Esophagus muscularis mucosa (tissue), 4 donors: ENCODE results near the gene SLC28A1. TPM values are rescaled to one million over a fixed set of nuclear protein-coding genes. Genes with fewer than 3 reads are reported as not detected.

Source experiments
- DNase-seq: peaks from one replicate; pipeline ENCODE4 v3.0.0-alpha.2; 2017; ENCODE audit errors: extremely low spot score
- H3K27ac ChIP-seq, 4 donors: fragments of 200-600 bp; sonication (generic); replicated peaks in 1 of 4; 1 replicate in 3 of 4; 2 replicates in 1 of 4; pipeline ENCODE4 v1.5.1; 2016 to 2019; ENCODE audit warnings: mild to moderate bottlenecking in 1 of 4
- H3K27me3 ChIP-seq, 4 donors: fragments of 200-600 bp; sonication (generic); one replicate each; pipeline versions ENCODE4 v1.5.1 to v1.6.0; 2016 to 2019
- H3K36me3 ChIP-seq, 4 donors: fragments of 200-600 bp; sonication (generic); one replicate each; pipeline ENCODE4 v1.5.1; 2016 to 2019
- H3K4me1 ChIP-seq, 4 donors: fragments of 200-600 bp; sonication (generic); one replicate each; pipeline ENCODE4 v1.5.1; 2016 to 2019
- H3K4me3 ChIP-seq, 4 donors: fragments of 200-600 bp; sonication (generic); 1 replicate in 2 of 4; 2 replicates in 2 of 4; pipeline ENCODE4 v1.5.1; 2016 to 2019; ENCODE audit warnings: mild to moderate bottlenecking in 4 of 4, moderate library complexity in 1 of 4
- H3K9me3 ChIP-seq, 4 donors: fragments of 200-600 bp; sonication (generic); 1 replicate in 3 of 4; 2 replicates in 1 of 4; pipeline ENCODE4 v1.5.1; 2016 to 2019
- EP300 ChIP-seq: sonication (generic); formaldehyde crosslinking; IDR thresholded peaks from one replicate; pipeline ENCODE4 v1.6.1; 2017; ENCODE audit warnings: antibody characterized with exemption
- POLR2A ChIP-seq: fragments of 450-650 bp; IDR thresholded peaks from one replicate; pipeline ENCODE4 v1.6.1; 2017; ENCODE audit warnings: antibody characterized with exemption, moderate library complexity, mild to moderate bottlenecking, low read depth
- POLR2AphosphoS5 ChIP-seq, 2 donors: sonication (generic); formaldehyde crosslinking; IDR thresholded peaks; one replicate each; pipeline ENCODE4 v1.6.1; 2017; ENCODE audit warnings: antibody characterized with exemption in 2 of 2
- WGBS: methylation state at CpG from one replicate; pipeline ENCODE4 v1.1.5; 2018; 5-methylcytosine and 5-hydroxymethylcytosine counted together
- intact Hi-C: fragments of 100-400 bp; cut with DNase I; formaldehyde crosslinking; loops from one replicate; pipeline ENCODE4 v1.15.1; 2023
- total RNA-seq, 4 donors: library from RNA; depleted of rRNA; stranded (reverse); fragments of >200 nt; gene quantifications; one replicate each; pipeline versions ENCODE4 v1.1.0 to v1.2.1, GENCODE V29; 2016
- TF ChIP-seq, protein P1 (sequence below), 3 experiments: fragments of 200-600 bp in 2 of 3; fragments of 450-650 bp in 1 of 3; sonication (generic) in 2 of 3; IDR thresholded peaks; one replicate each; pipeline ENCODE4 v1.5.1; 2017 to 2019; ENCODE audit warnings: antibody characterized with exemption in 3 of 3, mild to moderate bottlenecking in 2 of 3, moderate library complexity in 1 of 3

SLC28A1 gene
- total RNA-seq, 4 donors from 2014 or later, result 0.23 TPM; not detected in 3

DNA sequence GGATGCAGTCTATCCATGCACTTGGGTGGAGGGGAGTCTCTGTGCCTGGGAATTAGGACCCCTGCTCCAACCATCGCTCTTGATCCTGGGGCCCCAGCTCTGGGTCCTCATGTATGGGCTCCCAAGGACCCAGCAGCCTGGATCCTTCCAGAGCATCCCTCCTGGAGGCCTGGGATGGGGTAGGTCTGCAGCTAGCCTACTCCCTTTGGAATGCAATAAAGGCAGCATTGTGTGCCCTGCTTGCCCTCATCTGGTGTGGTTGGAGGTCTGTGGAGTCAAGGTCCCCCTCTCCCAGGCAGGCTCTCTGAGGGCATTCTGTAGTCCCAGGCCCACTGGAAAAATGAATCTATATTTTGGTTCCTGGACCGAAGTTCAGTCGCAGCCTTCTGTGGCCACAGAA lies 15.0 kb upstream of the SLC28A1 start:
- H3K27ac ChIP-seq, result no peak overlapping the region
- H3K36me3 ChIP-seq, result peaks cover 12 to 48% (median 30%) of the 10 kb centered on the region in 4 donors
- intact Hi-C loops, result no loop called here
- no peaks in the 10 kb centered on the region for H3K9me3 ChIP-seq
- H3K4me3 ChIP-seq, result no peak overlapping the region
- DNase-seq, result no peak
- 100% methylated on average over 3 of the region's 3 CpGs for WGBS
- H3K4me1 ChIP-seq, result peaks cover 0 to 2% (median under 1%) of the 10 kb centered on the region in 4 donors
- TF ChIP-seq, protein P1, sequence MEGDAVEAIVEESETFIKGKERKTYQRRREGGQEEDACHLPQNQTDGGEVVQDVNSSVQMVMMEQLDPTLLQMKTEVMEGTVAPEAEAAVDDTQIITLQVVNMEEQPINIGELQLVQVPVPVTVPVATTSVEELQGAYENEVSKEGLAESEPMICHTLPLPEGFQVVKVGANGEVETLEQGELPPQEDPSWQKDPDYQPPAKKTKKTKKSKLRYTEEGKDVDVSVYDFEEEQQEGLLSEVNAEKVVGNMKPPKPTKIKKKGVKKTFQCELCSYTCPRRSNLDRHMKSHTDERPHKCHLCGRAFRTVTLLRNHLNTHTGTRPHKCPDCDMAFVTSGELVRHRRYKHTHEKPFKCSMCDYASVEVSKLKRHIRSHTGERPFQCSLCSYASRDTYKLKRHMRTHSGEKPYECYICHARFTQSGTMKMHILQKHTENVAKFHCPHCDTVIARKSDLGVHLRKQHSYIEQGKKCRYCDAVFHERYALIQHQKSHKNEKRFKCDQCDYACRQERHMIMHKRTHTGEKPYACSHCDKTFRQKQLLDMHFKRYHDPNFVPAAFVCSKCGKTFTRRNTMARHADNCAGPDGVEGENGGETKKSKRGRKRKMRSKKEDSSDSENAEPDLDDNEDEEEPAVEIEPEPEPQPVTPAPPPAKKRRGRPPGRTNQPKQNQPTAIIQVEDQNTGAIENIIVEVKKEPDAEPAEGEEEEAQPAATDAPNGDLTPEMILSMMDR (IDR thresholded peaks at IDR 0.05), result no peak
- no peak for TF ChIP-seq POLR2A
- no peak for TF ChIP-seq POLR2AphosphoS5 (IDR thresholded peaks at IDR 0.05)
- no peak for TF ChIP-seq EP300
- no peaks in the 10 kb centered on the region for H3K27me3 ChIP-seq

DNA sequence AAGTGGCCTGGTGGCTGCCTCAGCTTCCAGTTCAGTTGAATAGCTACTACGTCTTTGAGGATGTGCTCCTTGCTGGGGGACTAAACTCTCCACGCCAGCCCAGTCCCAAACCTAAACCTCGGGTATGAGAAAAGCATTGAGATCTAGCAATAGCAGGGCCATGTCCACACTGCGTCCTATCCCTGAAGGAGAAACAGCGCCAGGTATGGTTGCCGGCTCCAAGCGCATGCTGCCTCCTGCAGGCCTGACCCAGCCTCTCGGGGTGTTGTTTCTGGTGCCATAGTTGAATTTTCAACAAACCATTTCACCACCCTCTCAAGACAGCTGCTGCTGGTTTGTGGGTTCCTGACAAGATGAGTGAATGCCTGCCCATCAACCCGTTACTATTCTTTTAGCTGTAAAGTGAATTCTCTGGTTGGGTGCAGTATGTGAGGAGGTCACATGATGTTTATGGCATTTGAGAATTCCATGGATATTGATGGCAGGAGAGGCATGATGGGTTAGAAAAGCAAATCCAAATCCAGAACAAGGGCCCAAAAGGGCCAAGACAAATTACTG lies 13.0 kb upstream of the SLC28A1 start:
- intact Hi-C loops, result no loop called here
- DNase-seq, result no peak
- no peak overlapping the region for H3K4me3 ChIP-seq
- no peaks in the 10 kb centered on the region for H3K4me1 ChIP-seq
- no peaks in the 10 kb centered on the region for H3K27me3 ChIP-seq
- 93% methylated on average over 7 of the region's 9 CpGs for WGBS
- TF ChIP-seq, protein P1 (IDR thresholded peaks at IDR 0.05), result peak in 2 of 3 experiments; percentile 12 to 21
- TF ChIP-seq POLR2AphosphoS5 (IDR thresholded peaks at IDR 0.05), result no peak
- no peak overlapping the region for H3K27ac ChIP-seq
- H3K36me3 ChIP-seq, result peaks cover 12 to 33% (median 28%) of the 10 kb centered on the region in 4 donors
- H3K9me3 ChIP-seq, result no peaks in the 10 kb centered on the region

DNA sequence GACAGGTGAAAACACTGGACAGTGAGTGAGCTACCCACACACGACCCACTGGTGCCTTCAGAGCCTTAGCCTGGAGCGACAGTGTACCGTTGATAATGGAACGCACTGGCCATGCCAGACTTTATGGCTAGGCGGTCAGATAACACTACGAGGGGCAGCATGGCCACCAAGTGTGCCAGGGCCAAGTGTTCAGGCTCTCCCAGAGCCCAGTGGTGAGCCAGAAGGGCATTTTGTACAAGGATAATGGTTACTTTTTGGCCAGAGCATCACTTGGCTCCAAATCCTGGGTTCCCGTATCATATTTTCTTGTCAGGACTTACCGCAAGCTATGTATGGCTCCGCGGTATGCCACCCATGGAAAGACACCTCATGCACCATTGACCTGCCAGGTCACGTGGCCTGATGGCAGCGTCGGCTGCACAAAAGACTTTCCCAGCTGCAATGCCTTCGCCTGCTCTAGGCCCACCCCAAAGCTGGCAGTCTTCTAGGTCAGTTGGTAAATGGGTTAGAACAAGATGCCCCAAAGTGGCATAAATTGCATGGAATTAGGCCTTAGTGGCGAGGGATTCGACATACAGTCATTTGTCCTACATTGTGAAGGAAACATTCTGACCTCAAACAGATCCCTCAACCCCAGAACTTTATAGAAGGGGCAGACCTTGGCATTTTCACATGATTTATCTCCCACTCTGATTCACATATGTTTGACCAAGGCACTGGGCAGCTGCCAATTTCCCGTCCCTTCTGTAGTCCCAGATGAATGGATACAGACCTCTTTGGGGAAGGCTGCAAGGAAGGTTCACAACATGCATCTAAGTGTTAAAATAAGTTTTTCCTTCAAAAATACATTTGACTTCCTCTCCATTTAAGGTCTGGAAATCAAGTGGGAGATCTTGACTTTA lies 12.2 kb upstream of the SLC28A1 start:
- DNase-seq, result no peak
- Histone ChIP-seq H3K27me3 (no peaks in the 10 kb centered on the region), H3K9me3 (no peaks in the 10 kb centered on the region), H3K4me1 (no peaks in the 10 kb centered on the region), H3K27ac (no peak overlapping the region), H3K36me3 (peaks cover 12 to 29% (median 22%) of the 10 kb centered on the region in 4 donors), H3K4me3 (no peak overlapping the region)
- TF ChIP-seq EP300 (no peak), POLR2AphosphoS5 (IDR thresholded peaks at IDR 0.05) (no peak), POLR2A (no peak)
- TF ChIP-seq, protein P1 (IDR thresholded peaks at IDR 0.05), result no peak
- WGBS, result 90% methylated on average over 15 of the region's 17 CpGs
- intact Hi-C loops, result no loop called here

DNA sequence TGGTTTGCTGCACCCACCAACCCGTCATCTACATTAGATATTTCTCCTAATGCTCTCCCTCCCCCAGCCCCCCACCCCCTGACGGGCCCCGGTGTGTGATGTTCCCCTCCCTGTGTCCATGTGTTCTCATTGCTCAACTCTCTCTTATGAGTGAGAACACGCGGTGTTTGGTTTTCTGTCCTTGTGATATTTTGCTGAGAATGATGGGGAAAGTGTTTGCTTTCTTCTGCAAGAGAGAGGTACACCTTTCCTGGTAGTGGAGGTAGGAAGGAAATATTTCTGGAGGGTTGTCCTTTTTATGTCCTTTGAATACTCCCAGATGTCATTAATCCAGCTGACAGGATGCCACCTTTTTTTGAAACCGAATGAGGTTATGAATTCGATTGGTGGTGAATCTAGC lies 10.5 kb upstream of the SLC28A1 start:
- intact Hi-C loops, result no loop called here
- DNase-seq, result no peak
- H3K27ac ChIP-seq, result no peak overlapping the region
- TF ChIP-seq, protein P1 (IDR thresholded peaks at IDR 0.05), result no peak
- TF ChIP-seq EP300 (no peak), POLR2A (no peak), POLR2AphosphoS5 (IDR thresholded peaks at IDR 0.05) (no peak)
- H3K27me3 ChIP-seq, result no peaks in the 10 kb centered on the region
- peaks cover 0 to 7% (median 2%) of the 10 kb centered on the region in 4 donors for H3K4me1 ChIP-seq
- 65% methylated on average over 7 of the region's 7 CpGs for WGBS
- H3K4me3 ChIP-seq, result no peak overlapping the region
- no peaks in the 10 kb centered on the region for H3K9me3 ChIP-seq
- H3K36me3 ChIP-seq, result peaks cover 0 to 11% (median 6%) of the 10 kb centered on the region in 4 donors
